HG02981 (cell line): ENCODE data around the gene TPTE2.
"Not testable (repeated sequence)": the region's sequence is repeated elsewhere in the genome, so short reads cannot be mapped to it uniquely, and the experiment has no call there.

Experiments
- ATAC-seq: cut with Tn5 transposase; IDR thresholded peaks from one replicate; pipeline ENCODE4 v1.9.1; 2021; ENCODE audit warnings: mild to moderate bottlenecking, moderate library complexity; ENCODE audit not compliant: unreplicated experiment

Gene TPTE2

GRCh38 chr13:19567820-19568534, 6.6 kb upstream of the TPTE2 start:
- ATAC-seq, result peak; percentile 75

DNA sequence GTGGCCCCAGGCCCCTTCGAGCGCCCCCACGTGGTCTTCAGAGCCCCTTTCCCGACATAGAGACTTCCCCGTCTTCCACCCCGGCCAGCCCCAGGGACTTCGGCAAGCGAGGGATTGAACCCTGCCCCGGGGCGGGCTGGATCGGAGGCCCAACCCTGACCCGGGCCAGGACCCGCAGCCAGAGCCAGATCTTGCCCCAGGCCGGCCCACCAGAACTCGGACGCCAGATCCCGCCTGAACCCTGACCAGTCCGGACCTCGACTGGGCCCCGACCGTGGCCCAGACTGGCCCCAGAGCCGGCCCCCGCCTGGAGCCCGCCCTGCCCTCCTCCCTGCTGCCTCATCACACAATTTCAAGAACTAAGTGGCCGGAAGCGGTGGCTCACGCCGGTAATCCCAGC, 253 bp upstream of the TPTE2 start:
- no peak for ATAC-seq

- not testable (repeated sequence) for ATAC-seq
These were observed 660 bp downstream of the TPTE2 start for GRCh38 chr13:19560672-19561071.

DNA sequence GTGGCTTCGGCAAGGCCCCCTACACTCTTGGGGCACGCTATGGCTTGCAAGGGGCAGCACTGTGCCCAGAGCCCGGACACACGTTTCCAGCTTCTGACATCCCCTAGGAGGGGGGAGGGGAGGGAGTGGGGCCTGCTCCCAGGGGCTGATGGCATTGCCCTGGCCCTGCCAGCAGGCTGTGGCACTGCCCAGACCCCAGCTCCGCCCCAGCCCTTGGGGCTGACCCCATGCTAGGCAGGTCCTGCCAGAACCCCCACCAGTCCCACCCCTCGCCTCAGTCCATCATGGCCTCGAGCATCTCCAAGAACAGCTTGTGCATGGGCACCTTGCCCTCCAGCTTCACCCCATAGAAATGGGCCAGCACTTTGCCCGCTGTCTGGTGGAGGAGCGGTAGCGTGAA, 1.6 kb downstream of the TPTE2 start:
- ATAC-seq, result not testable (repeated sequence)

DNA sequence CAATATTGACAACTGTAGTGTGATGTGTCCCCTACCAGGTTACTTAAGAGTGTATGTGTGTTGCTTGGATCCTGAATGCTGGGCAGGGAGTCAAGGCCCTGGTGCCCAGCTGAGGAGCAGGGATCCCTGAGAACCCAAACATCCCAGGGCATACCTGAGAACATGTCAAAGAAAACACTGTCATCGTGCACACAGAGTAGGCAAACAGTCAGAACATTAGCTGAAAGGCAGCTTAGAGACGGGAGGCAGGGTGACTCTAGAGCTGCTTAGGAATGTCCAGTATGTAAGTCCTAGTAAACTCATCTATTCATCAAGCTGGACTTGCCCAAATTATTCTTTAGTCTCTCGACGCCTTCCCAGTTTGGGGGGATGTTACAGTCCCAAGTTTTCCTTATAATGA, 4.0 kb downstream of the TPTE2 start:
- ATAC-seq, result not testable (repeated sequence)

- ATAC-seq, result peak; percentile 47
These were observed 12.1 kb downstream of the TPTE2 start for GRCh38 chr13:19549245-19549644.

DNA sequence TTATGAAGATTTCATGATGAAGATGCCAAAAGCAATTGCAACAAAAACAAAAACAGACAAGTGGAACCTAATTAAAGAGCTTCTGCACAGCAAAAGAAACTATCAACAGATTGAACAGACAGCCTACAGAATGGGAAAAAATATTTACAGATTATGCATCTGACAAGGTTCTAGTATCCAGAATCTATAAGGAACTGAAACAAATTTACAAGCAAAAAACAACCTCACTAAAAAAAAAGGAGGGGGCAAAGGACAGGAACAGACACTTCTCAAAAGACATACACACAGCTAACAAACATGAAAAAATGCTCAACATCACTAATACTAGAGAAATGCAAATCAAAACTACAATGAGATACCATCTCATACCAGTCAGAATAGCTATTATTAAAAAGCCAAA, 35.7 kb downstream of the TPTE2 start:
- ATAC-seq, result not testable (repeated sequence)

DNA sequence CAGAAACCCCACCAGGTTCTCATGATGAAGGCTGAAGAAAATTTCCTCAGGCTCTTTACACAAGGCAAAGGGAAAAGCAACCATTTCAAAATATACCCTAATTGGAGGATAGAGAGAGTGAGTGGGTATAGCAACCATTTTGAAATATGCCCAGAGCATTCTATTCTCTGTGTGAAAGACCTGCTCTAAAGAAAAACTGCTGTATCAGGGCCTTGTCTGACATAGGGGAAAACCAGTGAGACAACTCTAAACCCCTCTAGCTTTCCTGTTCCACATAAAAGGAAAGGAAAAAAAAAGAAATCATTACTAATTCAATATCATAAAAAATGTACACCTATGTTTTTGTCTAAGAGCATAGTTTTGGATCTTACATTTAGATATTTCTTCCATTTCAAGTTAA, 42.3 kb downstream of the TPTE2 start:
- no peak for ATAC-seq

DNA sequence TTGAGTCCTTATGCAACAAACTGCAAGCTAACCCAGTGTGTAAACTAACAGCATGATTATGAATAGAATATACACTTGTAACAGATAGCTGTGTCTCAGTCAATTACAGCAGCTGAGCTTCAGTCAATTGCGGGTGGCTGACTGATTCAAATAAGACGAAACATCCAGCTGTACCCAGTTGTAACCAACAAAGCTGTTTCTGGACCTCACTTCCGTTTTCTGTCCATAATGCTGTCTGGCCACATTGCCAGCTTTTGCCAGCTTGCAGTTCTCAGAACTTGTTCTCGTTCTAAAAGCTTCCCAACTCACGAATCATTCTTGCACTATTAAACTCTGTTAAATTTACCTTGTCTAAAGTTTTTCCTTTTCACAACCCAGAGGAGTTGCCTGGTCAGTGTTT, 53.7 kb downstream of the TPTE2 start:
- ATAC-seq, result not testable (repeated sequence)

DNA sequence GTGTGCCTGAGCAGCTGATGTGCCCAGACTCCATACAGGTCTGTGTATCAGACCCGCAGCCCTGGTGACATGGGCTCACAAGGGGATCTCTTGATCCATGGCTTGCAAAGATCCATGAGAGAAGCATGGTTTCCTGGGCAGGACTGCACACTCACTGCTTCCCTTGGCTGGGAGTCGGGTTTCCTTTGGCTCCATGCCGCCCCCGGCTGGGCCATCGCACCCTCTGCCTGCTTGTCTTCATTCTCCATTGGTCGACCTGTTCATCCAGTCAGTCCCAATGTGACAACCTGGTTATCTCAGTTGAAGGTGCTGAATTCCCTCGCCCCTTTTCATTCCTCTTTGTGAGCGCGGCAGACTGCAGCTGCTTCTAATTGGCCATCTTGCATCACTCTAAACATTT, 101.2 kb downstream of the TPTE2 start:
- ATAC-seq, result not testable (repeated sequence)

- ATAC-seq, result not testable (repeated sequence)
These were observed 122.2 kb downstream of the TPTE2 start for GRCh38 chr13:19439056-19439686.

GRCh38 chr13:19437780-19438179, 123.6 kb downstream of the TPTE2 start:
- not testable (repeated sequence) for ATAC-seq

GRCh38 chr13:19422236-19422635, 139.1 kb downstream of the TPTE2 start:
- ATAC-seq, result not testable (repeated sequence)

GRCh38 chr13:19412494-19412893, 148.8 kb downstream of the TPTE2 start:
- not testable (repeated sequence) for ATAC-seq

DNA sequence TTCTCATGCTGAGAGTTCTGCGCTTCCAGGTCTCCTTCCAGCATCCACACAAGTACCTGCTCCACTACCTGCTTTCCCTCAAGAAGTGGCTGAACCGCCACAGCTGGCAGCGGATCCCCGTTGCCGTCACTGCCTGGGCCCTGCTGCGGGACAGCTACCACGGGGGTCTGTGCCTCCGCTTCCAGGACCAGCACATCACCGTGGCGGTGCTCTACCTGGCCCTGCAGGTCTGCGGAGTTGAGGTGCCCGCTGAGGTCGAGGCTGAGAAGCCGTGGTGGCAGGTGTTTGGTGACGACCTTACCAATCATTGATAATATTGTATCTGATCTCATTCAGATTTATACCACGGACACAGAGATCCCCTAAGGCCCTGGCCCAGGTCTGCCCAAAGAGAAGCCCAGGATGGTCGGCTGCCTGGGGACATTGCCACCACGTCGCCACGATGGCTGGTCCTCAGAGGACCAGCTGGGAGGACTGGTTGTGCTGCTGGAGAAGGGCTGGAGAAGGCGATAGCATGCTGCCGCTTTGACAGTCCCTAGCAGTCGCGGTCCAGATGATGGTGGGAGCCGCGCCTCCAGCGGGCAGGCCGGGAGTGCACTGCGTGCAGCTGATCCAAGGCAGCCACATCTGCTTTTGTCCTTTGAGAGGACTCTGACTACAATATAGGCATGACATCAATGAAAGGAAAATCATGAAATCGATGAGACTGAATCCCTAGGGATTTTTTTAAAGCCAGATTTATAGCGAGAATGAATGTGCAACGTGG, 178.4 kb downstream of the TPTE2 start:
- ATAC-seq, result not testable (repeated sequence)

- no peak for ATAC-seq
These were observed 179.2 kb downstream of the TPTE2 start for GRCh38 chr13:19382111-19382510.
